K562 (cell line): ENCODE results near the gene HAGHL. TPM values are rescaled to one million over a fixed set of nuclear protein-coding genes. Genes with fewer than 3 reads are reported as not detected.

Experiments
- ATAC-seq: fragments of 200-7000 bp; cut with Tn5 transposase; 3 replicates; pipeline ENCODE4 v1.9.1; 2020; ENCODE audit warnings: moderate library complexity
- BruUV-seq: library from RNA; stranded (reverse); fragments of 400-500 nt; replicated peaks from 2 replicates; lab custom pipeline; 2021; lab: Mats Ljungman, UMichigan
- CTCF ChIA-PET: fragments of 300-600 bp; formaldehyde crosslinking; extraction: SDS; loops from one replicate; lab custom pipeline; 2021; ENCODE audit warnings: low intra/inter-chr PET ratio; lab: Yijun Ruan, JAX
- POLR2A ChIA-PET: fragments of 300-600, 350-650 bp; sonication (Branson Sonifier 250); formaldehyde crosslinking; extraction: SDS; loops from one replicate; lab custom pipeline; 2021; ENCODE audit warnings: antibody characterized with exemption, inconsistent platforms; lab: Yijun Ruan, JAX
- DNase-seq, 4 experiments: peaks; one replicate each; pipeline versions ENCODE4 v3.0.0 to v3.0.0-alpha.2; 2011 to 2018; ENCODE audit warnings: low spot score in 3 of 4, mixed read lengths in 3 of 4; ENCODE audit errors: extremely low read depth in 1 of 4
- FAIRE-seq: peaks from 2 replicates; lab custom pipeline; 2011; peaks lifted over from hg19 to GRCh38; lab: Jason Lieb, UNC
- H2AFZ ChIP-seq: 2 replicates; pipeline ENCODE4 v1.6.0; 2011; ENCODE audit warnings: low read depth, low read length, control low read depth, inconsistent platforms
- H3K27ac ChIP-seq: fragments of 200-600 bp; 3 replicates; pipeline ENCODE4 v1.8.0; 2011; ENCODE audit warnings: low read depth, mild to moderate bottlenecking, control low read depth, inconsistent platforms, low read length, moderate library complexity, mixed read lengths; ENCODE audit errors: extremely low read depth
- H3K27me3 ChIP-seq, 2 experiments: fragments of 300-600 bp in 1 of 2; 2 replicates in 1 of 2; 3 replicates in 1 of 2; pipeline versions ENCODE4 v1.6.0 to v1.8.0; 2011; ENCODE audit warnings: inconsistent platforms in 2 of 2, low read length in 2 of 2, mild to moderate bottlenecking in 1 of 2, mixed read lengths in 1 of 2, moderate library complexity in 1 of 2; ENCODE audit not compliant: control insufficient read depth in 2 of 2, insufficient read depth in 2 of 2
- H3K36me3 ChIP-seq: fragments of 300-600 bp; 3 replicates; pipeline ENCODE4 v1.8.0; 2011; ENCODE audit warnings: mild to moderate bottlenecking, low read length, inconsistent platforms; ENCODE audit not compliant: control insufficient read depth, insufficient read depth
- H3K4me1 ChIP-seq, 2 experiments: fragments of 200-600 bp in 1 of 2; replicated peaks in 1 of 2; 2 replicates in 1 of 2; 3 replicates in 1 of 2; pipeline versions ENCODE4 v1.5.1 to v1.8.0; 2011; ENCODE audit warnings: inconsistent platforms in 2 of 2, low read length in 2 of 2, mild to moderate bottlenecking in 1 of 2, mixed read lengths in 1 of 2, moderate library complexity in 1 of 2; ENCODE audit not compliant: control insufficient read depth in 2 of 2, insufficient read depth in 2 of 2
- H3K4me2 ChIP-seq: 2 replicates; pipeline ENCODE4 v1.6.1; 2011; ENCODE audit warnings: low read length, control low read depth, inconsistent platforms, mixed read lengths; ENCODE audit not compliant: insufficient read depth
- H3K4me3 ChIP-seq: fragments of 200-600 bp; sonication (generic), shearing (Covaris generic); 2 replicates; pipeline ENCODE4 v1.5.1; 2016; ENCODE audit warnings: control low read depth, inconsistent platforms
- H3K79me2 ChIP-seq: fragments of 200-600 bp; 3 replicates; pipeline ENCODE4 v1.8.0; 2011; ENCODE audit warnings: low read length, inconsistent platforms; ENCODE audit not compliant: control insufficient read depth, insufficient read depth
- H3K9ac ChIP-seq, 2 experiments: 2 replicates each; pipeline versions ENCODE4 v1.6.0 to v1.6.1; 2011; ENCODE audit warnings: low read depth in 2 of 2, low read length in 2 of 2, control low read depth in 1 of 2, inconsistent platforms in 1 of 2, mild to moderate bottlenecking in 1 of 2, mixed read lengths in 1 of 2; ENCODE audit not compliant: insufficient read depth in 1 of 2
- H3K9me1 ChIP-seq: one replicate; pipeline ENCODE4 v1.6.0; 2011; ENCODE audit warnings: inconsistent platforms, mild to moderate bottlenecking, low read length, moderate library complexity; ENCODE audit not compliant: control insufficient read depth, insufficient read depth
- H3K9me3 ChIP-seq: replicated peaks from 2 replicates; pipeline ENCODE4 v1.5.1; 2011; ENCODE audit warnings: low read depth, low read length, inconsistent platforms; ENCODE audit not compliant: control insufficient read depth, insufficient read depth
- H4K20me1 ChIP-seq: replicated peaks from 2 replicates; pipeline ENCODE4 v1.6.1; 2011; ENCODE audit warnings: low read length, inconsistent platforms, mixed read lengths; ENCODE audit not compliant: control insufficient read depth, insufficient read depth
- HNRNPL ChIP-seq: fragments of 200-400 bp; formaldehyde crosslinking; IDR thresholded peaks from 2 replicates; pipeline ENCODE4 v1.6.1; 2017; ENCODE audit warnings: low read depth, mild to moderate bottlenecking, low read length
- MEIS2 ChIP-seq: fragments of 450-650 bp; IDR thresholded peaks from 2 replicates; pipeline ENCODE4 v1.6.1; 2014; ENCODE audit warnings: mild to moderate bottlenecking; ENCODE audit not compliant: partially characterized antibody
- NCOA6 ChIP-seq: fragments of 450-650 bp; IDR thresholded peaks from 2 replicates; pipeline ENCODE4 v1.6.1; 2017; ENCODE audit warnings: mild to moderate bottlenecking
- RUNX1 ChIP-seq: sonication (generic); IDR thresholded peaks from 2 replicates; pipeline ENCODE4 v1.6.1; 2016; ENCODE audit warnings: antibody characterized with exemption, low read depth
- ZFP36 ChIP-seq: fragments of 150-350 bp; IDR thresholded peaks from 2 replicates; pipeline ENCODE4 v1.6.1; 2018; ENCODE audit warnings: low read length, low read depth; ENCODE audit not compliant: partially characterized antibody
- WGBS: fragments of 100-300 bp; shearing (Covaris generic); methylation state at CpG from one replicate; pipeline ENCODE4 v1.1.6; 2016; ENCODE audit warnings: low coverage, mixed read lengths; ENCODE audit not compliant: insufficient coverage; ENCODE audit errors: missing lambda C conversion rate; 5-methylcytosine and 5-hydroxymethylcytosine counted together
- in situ Hi-C: fragments of 300-500 bp; cut with MboI; formaldehyde crosslinking; loops from 4 replicates; pipeline ENCODE4 v1.15.0; 2018; ENCODE audit warnings: inconsistent platforms, mixed read lengths
- intact Hi-C: fragments of 100-400 bp; cut with micrococcal nuclease; formaldehyde crosslinking; loops from 2 replicates; pipeline ENCODE4 v1.14.2; 2022
- polyA plus RNA-seq, 8 experiments: library from polyadenylated mRNA; depleted of rRNA in 4 of 8; stranded (reverse) in 5 of 8; unstranded in 3 of 8; fragments of >200 nt; fragmentation: Nextera tagmentation in 2 of 8; fragmentation: Illumina TruSeq in 1 of 8; extraction: Ambion mirVana in 2 of 8; extraction: Trizol in 1 of 8; gene quantifications; 2 replicates each; pipeline versions ENCODE4 v1.2.1 to v1.2.3, GENCODE V29; 2011 to 2014; ENCODE audit warnings: inconsistent platforms in 1 of 8, missing spikeins in 1 of 8
- total RNA-seq, 7 experiments: library from RNA; depleted of rRNA in 6 of 7; stranded (reverse); fragments of >200 nt in 6 of 7; fragmentation: Illumina TruSeq in 2 of 7; extraction: Trizol in 2 of 7; gene quantifications; 2 replicates each; pipeline versions ENCODE4 v1.2.1 to v1.2.3, GENCODE V29; 2011 to 2021; ENCODE audit warnings: low replicate concordance in 1 of 7
- TF ChIP-seq, protein P1 (sequence below): sonication (generic); formaldehyde crosslinking; IDR thresholded peaks from 2 replicates; pipeline ENCODE4 v1.8.0; 2022; ENCODE audit warnings: missing genetic modification reagents, mild to moderate bottlenecking, moderate library complexity, borderline replicate concordance
- TF ChIP-seq, protein P2 (sequence below): sonication (generic); formaldehyde crosslinking; IDR thresholded peaks from 2 replicates; pipeline ENCODE4 v1.8.1; 2023; ENCODE audit warnings: mild to moderate bottlenecking, missing genetic modification reagents

Gene HAGHL
- total and polyA plus RNA-seq, 9 of the 15 experiments (the other 6 are each of a cell fraction or from before 2014, with no cell fraction given) = 0.31 to 83.4 (median 20.7) TPM

DNA sequence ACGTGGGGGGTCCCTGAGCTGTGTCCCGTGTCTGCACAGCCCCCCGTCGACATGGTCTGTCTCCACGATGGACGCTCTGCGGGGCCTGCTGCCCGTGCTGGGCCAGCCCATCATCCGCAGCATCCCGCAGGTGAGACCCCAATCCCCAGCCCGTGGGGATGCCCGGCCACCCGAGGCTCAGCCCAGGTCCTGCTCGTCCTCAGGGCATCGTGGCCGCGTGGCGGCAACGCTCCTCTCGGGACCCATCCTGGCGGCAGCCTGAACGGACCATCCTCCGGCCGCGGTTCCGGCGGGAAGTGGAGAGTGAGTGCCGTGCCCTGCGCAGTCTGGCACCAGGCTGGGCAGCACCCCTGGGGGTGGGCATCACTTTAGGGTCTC is 38.6 kb downstream of the HAGHL start:
- intact Hi-C loops = no loop called here

More for the DNA sequence above, 38.6 kb downstream of the HAGHL start:
- Histone ChIP-seq H4K20me1 (0 out of 2 replicates have a peak, but pooled peaks cover 3% of the 10 kb centered on the region), H3K27ac (no peak overlapping the region), H3K4me1 (peaks cover 0 to 84% of the 10 kb centered on the region in 2 experiments; a peak in 2 of 5 replicates), H2AFZ (no peak overlapping the region), H3K4me3 (no peak overlapping the region), H3K36me3 (no peaks in the 10 kb centered on the region), H3K9me1 (no peaks in the 10 kb centered on the region), H3K79me2 (no peaks in the 10 kb centered on the region), H3K4me2 (no peak overlapping the region), H3K27me3 (peaks cover 0 to 6% of the 10 kb centered on the region in 2 experiments; a peak in 1 of 5 replicates), H3K9me3 (no peaks in the 10 kb centered on the region), H3K9ac (no peak overlapping the region)
- ChIA-PET CTCF (no interaction called here), POLR2A (interaction anchor here (1.0 to 1.5 kb wide), 2 partner anchors 23 to 25 kb away, joined by 3 to 4 read pairs; partner anchors contain the start of gene CIAO3)
- TF ChIP-seq, protein P1, sequence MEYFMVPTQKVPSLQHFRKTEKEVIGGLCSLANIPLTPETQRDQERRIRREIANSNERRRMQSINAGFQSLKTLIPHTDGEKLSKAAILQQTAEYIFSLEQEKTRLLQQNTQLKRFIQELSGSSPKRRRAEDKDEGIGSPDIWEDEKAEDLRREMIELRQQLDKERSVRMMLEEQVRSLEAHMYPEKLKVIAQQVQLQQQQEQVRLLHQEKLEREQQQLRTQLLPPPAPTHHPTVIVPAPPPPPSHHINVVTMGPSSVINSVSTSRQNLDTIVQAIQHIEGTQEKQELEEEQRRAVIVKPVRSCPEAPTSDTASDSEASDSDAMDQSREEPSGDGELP = 0 out of 2 replicates have a peak, but pooled peaks have one; percentile 3
- 0 out of 2 replicates have a peak, but pooled peaks have one; percentile 58 for TF ChIP-seq HNRNPL
- TF ChIP-seq MEIS2 = no peak
- no peak for TF ChIP-seq RUNX1
- TF ChIP-seq, protein P2, sequence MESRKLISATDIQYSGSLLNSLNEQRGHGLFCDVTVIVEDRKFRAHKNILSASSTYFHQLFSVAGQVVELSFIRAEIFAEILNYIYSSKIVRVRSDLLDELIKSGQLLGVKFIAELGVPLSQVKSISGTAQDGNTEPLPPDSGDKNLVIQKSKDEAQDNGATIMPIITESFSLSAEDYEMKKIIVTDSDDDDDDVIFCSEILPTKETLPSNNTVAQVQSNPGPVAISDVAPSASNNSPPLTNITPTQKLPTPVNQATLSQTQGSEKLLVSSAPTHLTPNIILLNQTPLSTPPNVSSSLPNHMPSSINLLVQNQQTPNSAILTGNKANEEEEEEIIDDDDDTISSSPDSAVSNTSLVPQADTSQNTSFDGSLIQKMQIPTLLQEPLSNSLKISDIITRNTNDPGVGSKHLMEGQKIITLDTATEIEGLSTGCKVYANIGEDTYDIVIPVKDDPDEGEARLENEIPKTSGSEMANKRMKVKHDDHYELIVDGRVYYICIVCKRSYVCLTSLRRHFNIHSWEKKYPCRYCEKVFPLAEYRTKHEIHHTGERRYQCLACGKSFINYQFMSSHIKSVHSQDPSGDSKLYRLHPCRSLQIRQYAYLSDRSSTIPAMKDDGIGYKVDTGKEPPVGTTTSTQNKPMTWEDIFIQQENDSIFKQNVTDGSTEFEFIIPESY (CRISPR knock-in tag) = peak; percentile 44; the same call in 1 of the 2 replicates
- TF ChIP-seq NCOA6 = no peak
- TF ChIP-seq ZFP36 = no peak
- ATAC-seq = no peak
- FAIRE-seq = no peak
- in situ Hi-C loops = no loop called here
- BruUV-seq = no TSS peak
- WGBS = 66% methylated on average over 23 of the region's 29 CpGs
- DNase-seq = no peak
